NCI-H2081 treated with DMSO at 0.1 percent for 48 hours (cell line): ENCODE data around the gene BCCIP.

ENCODE experiments used
- DNase-seq: peaks from one replicate; lab custom pipeline; 2025; lab: John Stamatoyannopoulos, UW

Gene BCCIP

GRCh38 chr10:125797994-125798662 lies 25.2 kb upstream of the BCCIP start:
- DNase-seq, result no peak

DNA sequence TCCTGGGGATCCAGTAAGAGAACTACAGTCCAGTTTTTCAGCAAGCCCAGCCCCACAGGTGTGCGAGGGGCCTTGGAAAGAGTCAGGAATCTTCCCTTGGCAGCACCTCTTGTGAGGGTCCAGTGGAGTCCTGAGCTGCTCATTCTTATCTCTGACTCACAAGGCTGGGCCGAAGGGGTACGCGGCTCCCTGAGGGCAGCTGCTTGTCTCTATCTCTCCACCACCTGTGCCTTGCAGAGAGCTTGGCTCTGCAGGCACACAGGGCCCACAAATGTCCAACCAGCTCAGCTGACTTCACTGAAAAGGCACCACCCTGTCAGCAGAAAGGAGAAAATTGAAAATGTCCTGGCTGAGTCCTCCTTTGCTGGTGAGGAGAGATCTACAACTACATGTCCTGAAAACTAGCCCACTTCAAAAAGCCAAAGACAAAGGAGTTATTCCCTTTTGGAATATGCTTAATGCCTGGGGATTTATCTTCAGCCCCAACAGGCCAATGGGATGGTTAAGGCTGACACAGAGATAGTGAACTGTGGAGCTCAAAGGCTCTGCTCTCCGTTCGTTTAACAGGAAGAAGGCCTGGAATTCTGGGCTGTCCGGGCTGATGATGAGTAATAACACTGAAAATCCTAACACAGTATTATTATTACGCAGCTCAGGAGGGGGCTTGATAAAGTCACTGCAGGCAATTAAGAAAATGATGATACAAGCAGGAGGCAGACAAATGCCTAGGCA lies 23.7 kb upstream of the BCCIP start:
- DNase-seq, result no peak

- no peak for DNase-seq
Observed at GRCh38 chr10:125801574-125801973, 21.8 kb upstream of the BCCIP start.

GRCh38 chr10:125802131-125802530 lies 21.2 kb upstream of the BCCIP start:
- DNase-seq, result no peak

- DNase-seq, result no peak
Observed at GRCh38 chr10:125802739-125803138, 20.6 kb upstream of the BCCIP start.

- DNase-seq, result no peak
Observed at GRCh38 chr10:125808047-125808446, 15.3 kb upstream of the BCCIP start.

GRCh38 chr10:125811251-125811650 lies 12.1 kb upstream of the BCCIP start:
- no peak for DNase-seq

DNA sequence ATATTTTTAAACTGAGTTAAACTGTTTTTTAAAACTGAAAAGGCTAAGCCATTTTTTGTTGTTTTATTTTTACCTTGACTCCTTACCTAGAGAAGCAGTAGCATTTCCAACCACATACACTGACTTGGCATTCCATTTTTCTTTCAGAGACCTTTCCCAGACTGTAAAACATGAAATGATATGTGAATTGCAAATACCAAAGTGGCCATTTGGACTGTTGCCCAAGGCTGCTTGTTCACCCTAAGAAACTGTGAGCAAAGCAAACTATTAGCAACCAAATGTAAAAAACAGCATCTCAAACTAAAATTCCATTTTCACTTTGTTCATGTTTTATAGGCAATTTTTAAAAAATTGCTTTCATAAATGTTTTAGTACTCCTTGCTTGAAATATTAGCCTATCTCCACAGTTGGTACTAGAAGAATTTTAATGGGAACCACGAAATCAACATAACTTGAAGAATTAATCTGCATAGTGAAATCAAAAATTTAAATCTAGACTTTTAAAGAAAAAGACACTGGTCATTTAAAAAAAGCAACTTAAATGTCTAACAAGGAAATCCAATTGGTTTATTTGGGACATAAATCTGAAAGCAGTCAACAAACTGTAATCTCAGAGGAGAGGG lies 11.1 kb upstream of the BCCIP start:
- no peak for DNase-seq

DNA sequence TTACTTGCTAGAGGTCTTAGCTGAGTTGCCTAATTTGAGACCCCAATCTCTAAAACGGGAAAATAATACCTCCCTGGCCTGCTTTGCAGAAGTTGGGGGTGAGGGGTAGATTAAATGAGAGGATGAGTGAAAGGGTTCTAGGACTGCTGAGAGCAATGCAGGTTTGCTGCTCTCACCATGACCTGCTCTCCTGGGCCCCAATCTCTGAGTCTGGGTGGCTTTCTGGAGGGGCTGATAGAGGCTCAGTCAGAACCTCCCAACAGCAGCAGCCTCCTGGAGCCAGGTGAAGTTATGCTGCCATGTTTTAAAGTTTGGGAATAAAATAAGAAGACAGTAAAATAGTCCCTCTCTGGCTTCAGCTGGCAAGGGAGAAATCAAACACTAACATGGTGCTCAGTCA lies 7.6 kb upstream of the BCCIP start:
- DNase-seq, result no peak

DNA sequence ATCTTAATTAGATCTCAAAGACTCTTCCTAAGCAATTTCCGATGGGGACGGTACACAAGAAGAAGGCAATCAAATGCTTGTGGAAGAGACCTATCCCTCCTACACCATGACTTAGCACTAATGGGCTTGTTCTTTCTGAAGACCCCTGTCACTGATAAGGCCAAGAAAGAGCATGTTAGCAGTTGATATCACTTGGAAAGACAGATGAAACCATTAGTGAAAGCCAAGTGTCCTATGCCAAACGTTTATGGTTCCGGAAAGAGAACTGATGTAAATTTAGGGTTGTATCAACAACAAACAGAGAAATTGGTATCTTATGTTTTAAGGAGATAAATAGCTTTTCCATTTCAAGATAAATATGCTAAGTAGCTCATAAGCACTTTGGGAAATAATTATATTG lies 6.8 kb upstream of the BCCIP start:
- DNase-seq, result no peak

DNA sequence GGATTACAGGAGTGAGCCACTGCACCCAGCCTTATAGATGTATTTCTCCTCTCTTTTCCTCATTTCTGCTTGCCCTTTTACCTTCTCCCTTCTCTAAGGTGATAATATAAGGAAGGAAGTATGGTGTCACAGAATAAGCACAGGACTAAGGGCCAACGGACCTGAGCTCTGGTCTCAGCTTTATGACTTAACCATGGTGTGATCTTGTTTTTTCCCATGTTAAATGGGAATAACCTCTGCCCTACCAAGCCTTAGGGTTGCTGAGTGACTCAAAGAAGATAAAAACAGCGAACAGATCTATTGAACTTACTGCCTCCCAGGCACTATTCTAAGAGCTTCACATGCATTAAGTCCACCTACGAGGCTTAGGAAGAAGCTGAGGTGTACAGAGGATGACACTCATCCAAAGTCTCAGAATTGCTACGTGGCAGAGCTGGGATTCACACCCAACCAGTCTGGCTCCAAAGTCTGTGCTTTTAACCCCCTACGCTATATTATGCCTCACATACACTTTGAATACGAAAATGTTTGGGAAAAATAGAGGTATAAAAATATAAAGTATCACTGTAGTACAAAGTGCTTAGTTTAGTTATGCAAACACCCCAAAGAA lies 5.9 kb upstream of the BCCIP start:
- DNase-seq, result no peak

- DNase-seq, result no peak
Observed at GRCh38 chr10:125820701-125821100, 2.6 kb upstream of the BCCIP start.

DNA sequence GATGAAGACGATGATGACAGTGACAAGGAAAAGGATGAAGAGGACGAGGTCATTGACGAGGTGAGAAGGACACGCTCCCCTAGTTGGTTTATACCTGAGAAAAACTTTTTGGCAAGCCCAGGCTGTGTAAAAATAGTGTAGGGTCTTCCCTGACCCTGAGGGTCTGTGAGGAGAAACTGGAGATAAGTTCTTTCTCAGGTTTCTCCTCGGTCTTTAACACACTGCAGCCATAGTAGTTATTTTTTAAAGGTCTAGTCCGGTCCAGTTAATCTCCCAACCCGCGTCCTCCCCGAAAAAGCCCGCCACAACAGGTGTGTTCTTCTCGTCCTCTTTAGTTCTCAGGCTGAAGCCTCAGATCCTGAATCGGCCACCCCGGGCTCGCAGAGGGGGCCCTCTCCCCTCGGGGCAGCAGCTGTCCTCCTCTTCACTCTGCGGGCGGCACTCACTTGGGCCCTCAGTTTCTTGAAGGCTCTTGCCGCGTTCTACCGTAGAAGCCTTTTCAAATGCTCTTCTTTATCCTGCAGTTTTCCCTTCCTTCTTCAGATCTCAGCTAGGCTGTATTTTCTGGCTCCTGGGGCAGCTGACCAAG lies 411 bp downstream of the BCCIP start:
- DNase-seq, result no peak

DNA sequence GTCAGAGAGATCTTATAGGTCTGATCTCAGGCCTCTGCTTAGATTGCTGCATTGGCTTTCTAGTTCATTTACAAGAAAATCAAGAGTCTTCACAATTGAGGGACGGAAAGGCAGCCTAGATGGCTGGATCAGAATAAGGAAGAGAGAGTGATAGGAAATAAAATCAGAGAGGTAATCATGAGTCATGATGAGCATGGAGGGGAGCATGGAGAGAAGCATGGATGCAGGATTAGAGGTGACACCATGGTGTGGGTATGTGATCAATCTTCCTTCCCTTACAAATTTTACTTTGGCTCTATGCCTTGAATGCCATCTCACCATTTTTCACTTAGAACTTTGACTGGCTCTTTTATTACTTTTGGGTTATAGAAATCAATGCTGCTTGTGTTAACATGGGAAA lies 1.4 kb downstream of the BCCIP start:
- DNase-seq, result no peak

DNA sequence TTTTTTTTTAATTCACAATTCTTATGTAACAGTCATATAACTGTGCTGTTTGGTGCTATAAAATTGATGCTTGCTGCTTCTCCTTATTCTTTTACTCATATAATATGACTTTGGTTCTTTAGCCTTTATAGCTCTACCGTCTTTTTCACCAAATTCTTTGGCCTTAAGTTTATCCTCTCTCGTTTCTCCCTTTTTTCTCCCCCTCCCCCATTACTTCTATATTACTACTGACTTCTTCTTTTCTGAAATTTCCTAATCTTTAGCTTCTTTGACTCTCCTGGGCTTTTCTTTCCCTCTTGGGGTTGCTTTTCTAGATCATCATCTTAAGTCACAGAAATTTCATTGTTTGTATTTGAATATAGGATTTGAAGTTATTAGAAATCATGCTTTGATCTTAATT lies 3.8 kb downstream of the BCCIP start:
- DNase-seq, result no peak

DNA sequence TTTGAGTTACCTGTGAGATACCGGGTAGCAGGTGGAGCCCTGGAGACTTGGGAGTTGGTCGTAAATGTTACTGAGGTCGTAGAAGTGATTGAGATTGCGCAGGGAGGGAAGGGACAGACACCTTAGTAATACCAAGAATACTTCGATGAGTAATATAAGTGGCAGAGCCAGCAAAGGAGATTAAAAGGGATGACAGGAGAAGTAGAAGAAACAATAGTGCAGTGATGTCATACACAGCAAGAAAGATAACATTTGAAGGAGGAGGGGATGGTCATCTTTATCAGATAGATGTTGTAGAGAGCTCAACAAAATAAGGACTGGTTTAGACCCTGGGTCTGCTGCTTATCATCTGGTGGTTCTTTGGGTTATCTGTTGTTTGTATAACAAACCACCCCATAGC lies 5.0 kb downstream of the BCCIP start:
- DNase-seq, result no peak

DNA sequence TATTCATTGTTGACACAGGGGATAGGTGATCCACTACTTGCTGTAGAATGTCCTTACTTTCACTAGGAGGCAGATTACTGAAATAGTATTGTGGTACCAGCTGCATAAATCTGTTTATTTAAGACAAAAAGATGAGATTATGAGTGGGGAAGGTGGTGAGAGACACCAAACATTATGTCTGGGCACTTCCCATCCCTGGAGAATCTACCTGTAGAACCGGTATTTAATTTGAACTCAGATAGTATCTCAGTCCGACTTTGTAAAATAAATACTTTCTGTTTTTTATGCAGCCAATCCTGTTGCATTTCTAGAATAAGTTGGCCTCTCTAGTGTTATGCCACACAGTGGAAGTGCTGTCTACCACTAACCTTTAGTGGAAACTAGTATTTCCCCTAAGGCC lies 13.4 kb downstream of the BCCIP start:
- no peak for DNase-seq

DNA sequence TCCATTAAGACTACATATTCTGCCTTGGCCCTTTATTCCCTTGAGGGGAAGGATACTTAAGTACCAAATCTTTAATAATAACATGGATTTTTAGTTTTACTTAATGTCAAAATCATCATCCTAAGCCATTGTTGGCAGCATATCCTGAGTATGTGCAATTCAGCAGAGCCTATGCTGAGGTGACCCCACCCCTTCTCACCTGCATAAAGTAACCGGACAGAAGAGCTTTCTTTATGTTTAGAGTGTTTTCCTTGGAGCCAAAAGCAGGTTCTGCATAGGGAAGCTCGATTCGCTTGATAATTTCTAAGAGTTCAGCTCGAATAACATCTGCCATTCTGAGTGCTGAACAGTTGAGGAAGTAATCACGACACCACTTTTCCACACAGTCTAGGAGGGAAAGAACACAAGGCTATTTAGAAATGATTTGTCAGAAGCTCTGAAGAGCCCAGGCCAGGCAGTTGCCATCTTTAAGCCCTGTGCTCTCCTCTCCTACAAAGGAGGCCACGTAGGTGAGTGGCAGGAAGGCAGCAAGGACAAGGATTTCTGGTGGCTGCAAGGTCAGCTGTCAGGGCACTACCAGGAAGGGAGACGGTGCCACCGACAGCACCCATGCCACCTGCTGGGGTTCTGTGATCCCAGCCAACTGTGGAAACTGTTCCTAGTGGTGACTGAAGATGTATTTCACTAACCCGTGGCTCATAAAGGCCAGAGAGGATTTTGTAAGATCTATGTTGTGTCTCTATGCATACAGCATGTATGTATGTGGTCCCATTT lies 15.6 kb downstream of the BCCIP start:
- no peak for DNase-seq

DNA sequence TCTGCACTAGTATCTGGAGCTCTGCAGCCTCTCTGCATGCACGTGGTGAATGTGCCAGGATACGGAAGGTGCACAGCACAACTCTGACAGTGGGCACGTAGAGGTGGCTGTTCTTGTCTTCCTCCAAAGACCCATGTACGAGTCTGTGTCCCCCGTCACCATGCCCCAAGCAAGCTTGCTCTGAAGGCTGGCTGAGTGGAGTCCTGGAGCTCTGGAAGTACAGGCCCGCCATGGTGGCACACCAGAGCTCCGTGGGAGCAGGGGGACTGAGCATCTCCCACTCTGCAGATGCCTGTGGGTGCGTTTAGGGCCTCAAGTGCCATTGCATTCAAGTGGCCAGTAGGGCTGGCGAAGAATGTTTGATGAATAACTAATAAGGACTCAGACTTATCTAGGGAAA lies 17.1 kb downstream of the BCCIP start:
- DNase-seq, result no peak

DNA sequence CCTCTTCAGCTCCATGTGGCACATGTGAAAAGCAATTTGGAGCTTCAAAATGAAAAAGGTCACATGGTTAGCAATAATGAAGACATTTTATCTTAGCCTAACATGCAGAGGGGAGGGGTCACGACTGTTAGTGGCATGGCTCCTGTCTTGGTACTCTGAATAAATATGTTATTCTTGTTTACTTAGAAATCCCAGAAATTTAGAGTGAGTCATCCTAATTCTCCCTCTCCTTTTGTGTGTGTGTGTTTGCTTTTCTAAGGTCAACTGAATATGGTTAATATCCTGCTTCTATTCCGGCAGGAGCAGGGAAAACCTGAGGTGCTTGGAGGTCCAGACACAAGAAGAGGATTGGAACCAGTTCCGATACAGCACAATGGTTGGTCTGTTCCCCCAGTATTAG lies 17.6 kb downstream of the BCCIP start:
- no peak for DNase-seq

DNA sequence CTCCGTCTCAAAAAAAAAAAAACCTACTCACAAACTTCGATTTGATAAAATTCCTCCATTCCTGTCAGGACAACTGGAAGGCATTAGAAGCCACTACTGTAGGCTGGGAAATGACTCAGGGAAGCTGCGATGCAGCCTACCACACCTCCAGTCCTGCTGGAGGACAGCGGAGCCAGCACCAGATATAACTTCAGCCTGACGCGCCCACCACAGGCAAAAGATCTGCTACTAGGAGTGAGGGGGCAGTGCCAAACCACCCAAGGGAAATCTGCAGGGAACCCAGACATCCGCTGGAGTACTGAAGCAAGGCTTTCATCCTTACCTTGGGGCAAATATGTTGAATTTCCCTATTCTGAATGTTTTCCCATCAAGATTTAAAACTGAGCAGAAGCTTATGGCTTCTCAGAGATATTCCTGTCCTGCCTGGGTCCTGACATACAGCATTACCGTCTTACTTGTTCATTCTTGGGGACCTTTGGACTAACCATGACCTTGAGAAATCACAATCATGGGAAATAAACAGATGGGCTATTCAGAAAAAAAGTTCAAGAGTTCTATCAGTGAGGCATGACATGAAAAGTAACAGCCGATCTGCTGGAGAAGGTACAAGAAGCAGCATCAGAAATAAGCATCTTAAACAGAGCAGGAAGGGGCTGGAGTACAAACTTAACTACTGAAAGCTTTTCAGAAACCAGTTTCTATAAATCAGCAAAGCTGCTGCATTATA lies 20.4 kb downstream of the BCCIP start:
- no peak for DNase-seq
